DOHH2 (cell line): ENCODE results near the gene SAMD4A.

Source experiments
- CTCF ChIP-seq: fragments of 200-600 bp; sonication (generic); IDR thresholded peaks from one replicate; pipeline ENCODE4 v1.5.1; 2014; ENCODE audit warnings: antibody characterized with exemption, mild to moderate bottlenecking, low read depth, low read length; ENCODE audit not compliant: poor library complexity, severe bottlenecking
- EZH2phosphoT487 ChIP-seq: fragments of 200-600 bp; sonication (generic); IDR thresholded peaks from 2 replicates; pipeline ENCODE4 v1.6.1; 2017; ENCODE audit warnings: borderline replicate concordance, mild to moderate bottlenecking, antibody characterized with exemption, low read length, moderate library complexity, mixed read lengths

- no peak for TF ChIP-seq EZH2phosphoT487
- no peak for TF ChIP-seq CTCF
Observed at GRCh38 chr14:54638135-54638446, 71.2 kb downstream of the SAMD4A start.
